K562 (cell line): ENCODE results near the gene PODXL. TPM values are rescaled to one million over a fixed set of nuclear protein-coding genes. Genes with fewer than 3 reads are reported as not detected.

ENCODE experiments used
- BCOR ChIP-seq: fragments of 450-650 bp; IDR thresholded peaks from 2 replicates; pipeline ENCODE4 v1.6.1; 2016
- EGR1 ChIP-seq: fragments of 450-650 bp; conservative IDR thresholded peaks from 2 replicates; pipeline ENCODE4 v1.6.1; 2017; ENCODE audit warnings: mild to moderate bottlenecking
- HNRNPH1 ChIP-seq: fragments of 200-400 bp; formaldehyde crosslinking; optimal IDR thresholded peaks from 2 replicates; pipeline ENCODE3; 2017; ENCODE audit warnings: low read depth, mild to moderate bottlenecking, low read length, moderate library complexity
- NR1H2 ChIP-seq: sonication (generic); formaldehyde crosslinking; IDR thresholded peaks from 2 replicates; pipeline ENCODE4 v1.4.0; 2020; ENCODE audit warnings: mild to moderate bottlenecking, missing genetic modification reagents
- PRPF4 ChIP-seq: fragments of 200-400 bp; formaldehyde crosslinking; IDR thresholded peaks from one replicate; pipeline ENCODE4 v1.6.1; 2017; ENCODE audit warnings: low read length, low read depth, mild to moderate bottlenecking; ENCODE audit not compliant: insufficient read depth, poor library complexity, severe bottlenecking
- SMAD4 ChIP-seq: fragments of 250-450 bp; sonication (Bioruptor Pico); conservative IDR thresholded peaks from 2 replicates; pipeline ENCODE4 v1.8.0; 2021; ENCODE audit warnings: inconsistent platforms, mild to moderate bottlenecking, moderate library complexity
- TAL1 ChIP-seq: fragments of 450-650 bp; IDR thresholded peaks from 2 replicates; pipeline ENCODE4 v1.6.1; 2016; ENCODE audit warnings: mild to moderate bottlenecking
- ZNF311 ChIP-seq: fragments of 250-450 bp; sonication (Bioruptor Pico); IDR thresholded peaks from 2 replicates; pipeline ENCODE4 v1.4.0; 2020; ENCODE audit warnings: mild to moderate bottlenecking, moderate library complexity
- ZSCAN29 ChIP-seq: fragments of 450-650 bp; IDR thresholded peaks from 2 replicates; pipeline ENCODE4 v1.6.1; 2017
- ZSCAN32 ChIP-seq: fragments of 450-650 bp; formaldehyde crosslinking; IDR thresholded peaks from 2 replicates; pipeline ENCODE4 v1.4.0; 2020; ENCODE audit warnings: mild to moderate bottlenecking, moderate library complexity
- polyA plus RNA-seq, 8 experiments: library from polyadenylated mRNA; depleted of rRNA in 4 of 8; stranded (reverse) in 5 of 8; unstranded in 3 of 8; fragments of >200 nt; fragmentation: Nextera tagmentation in 2 of 8; fragmentation: Illumina TruSeq in 1 of 8; extraction: Ambion mirVana in 2 of 8; extraction: Trizol in 1 of 8; gene quantifications; 2 replicates each; pipeline versions ENCODE4 v1.2.1 to v1.2.3, GENCODE V29; 2011 to 2014; ENCODE audit warnings: inconsistent platforms in 1 of 8, missing spikeins in 1 of 8
- total RNA-seq, 7 experiments: library from RNA; depleted of rRNA in 6 of 7; stranded (reverse); fragments of >200 nt in 6 of 7; fragmentation: Illumina TruSeq in 2 of 7; extraction: Trizol in 2 of 7; gene quantifications; 2 replicates each; pipeline versions ENCODE4 v1.2.1 to v1.2.3, GENCODE V29; 2011 to 2021; ENCODE audit warnings: low replicate concordance in 1 of 7
- TF ChIP-seq, protein P1 (sequence below), 2 experiments: fragments of 450-650 bp in 1 of 2; sonication (generic) in 1 of 2; formaldehyde crosslinking in 1 of 2; IDR thresholded peaks; 2 replicates each; pipeline versions ENCODE4 v1.7.1 to v1.9.0; 2016 to 2022; ENCODE audit warnings: inconsistent platforms in 1 of 2, mild to moderate bottlenecking in 1 of 2, missing genetic modification reagents in 1 of 2
- TF ChIP-seq, protein P2 (sequence below), 3 experiments: fragments of 200-800 bp in 1 of 3; fragments of 250-450 bp in 1 of 3; fragments of 450-650 bp in 1 of 3; sonication (Bioruptor Pico) in 1 of 3; sonication (Bioruptor generic) in 1 of 3; formaldehyde crosslinking in 1 of 3; IDR thresholded peaks; 2 replicates each; pipeline versions ENCODE4 v1.6.1 to v1.8.0; 2016 to 2022; ENCODE audit warnings: mild to moderate bottlenecking in 2 of 3, missing genetic modification characterization in 2 of 3, missing compliant biosample characterization in 1 of 3, moderate library complexity in 1 of 3
- TF ChIP-seq, protein P3 (sequence below): sonication (generic); formaldehyde crosslinking; IDR thresholded peaks from 2 replicates; pipeline ENCODE4 v1.8.0; 2022; ENCODE audit warnings: missing genetic modification reagents, mild to moderate bottlenecking, moderate library complexity, borderline replicate concordance

Gene PODXL
- total and polyA plus RNA-seq, 9 of the 15 experiments (the other 6 are each of a cell fraction or from before 2014, with no cell fraction given): 0.01 to 0.73 (median 0.07) TPM

DNA sequence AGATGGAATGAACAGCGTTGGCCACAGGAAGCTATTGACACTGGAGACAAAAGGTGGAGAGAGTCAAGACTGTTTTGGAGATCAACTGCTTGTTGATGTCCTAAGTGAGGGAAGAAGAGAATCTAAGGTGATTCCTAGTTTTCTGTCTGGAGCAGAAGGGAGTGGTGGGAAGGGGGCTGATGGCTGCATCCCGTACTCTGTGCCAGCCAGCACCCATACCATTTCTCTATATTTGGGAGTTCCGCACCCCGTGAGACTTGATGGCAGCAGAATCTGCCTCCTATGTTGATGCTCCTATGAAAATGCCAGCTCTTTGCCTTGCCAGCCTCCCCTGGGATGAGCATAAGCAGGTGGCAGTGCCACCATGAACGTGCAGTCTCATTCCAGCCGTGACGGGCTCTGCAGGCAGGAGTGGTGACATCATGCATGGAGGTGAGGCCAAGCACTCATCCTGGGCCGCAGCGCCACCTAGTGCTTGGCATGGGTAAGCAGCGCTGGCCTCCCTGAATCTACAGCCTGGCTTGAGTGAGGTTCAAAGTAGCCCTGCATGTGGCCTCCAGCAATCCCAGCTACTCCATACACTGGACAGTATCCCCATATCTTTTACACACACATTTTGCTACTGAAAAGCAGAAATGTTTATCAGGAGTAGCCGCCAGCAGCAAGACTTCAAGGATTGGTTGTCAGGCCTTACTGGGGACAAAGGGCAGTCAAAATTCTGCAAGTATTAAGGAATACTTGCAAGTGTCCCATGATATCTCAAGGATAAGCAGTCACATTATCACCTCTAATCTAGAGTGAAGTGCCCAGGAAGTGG is 43.0 kb downstream of the PODXL start (continued):
- TF ChIP-seq, protein P1, sequence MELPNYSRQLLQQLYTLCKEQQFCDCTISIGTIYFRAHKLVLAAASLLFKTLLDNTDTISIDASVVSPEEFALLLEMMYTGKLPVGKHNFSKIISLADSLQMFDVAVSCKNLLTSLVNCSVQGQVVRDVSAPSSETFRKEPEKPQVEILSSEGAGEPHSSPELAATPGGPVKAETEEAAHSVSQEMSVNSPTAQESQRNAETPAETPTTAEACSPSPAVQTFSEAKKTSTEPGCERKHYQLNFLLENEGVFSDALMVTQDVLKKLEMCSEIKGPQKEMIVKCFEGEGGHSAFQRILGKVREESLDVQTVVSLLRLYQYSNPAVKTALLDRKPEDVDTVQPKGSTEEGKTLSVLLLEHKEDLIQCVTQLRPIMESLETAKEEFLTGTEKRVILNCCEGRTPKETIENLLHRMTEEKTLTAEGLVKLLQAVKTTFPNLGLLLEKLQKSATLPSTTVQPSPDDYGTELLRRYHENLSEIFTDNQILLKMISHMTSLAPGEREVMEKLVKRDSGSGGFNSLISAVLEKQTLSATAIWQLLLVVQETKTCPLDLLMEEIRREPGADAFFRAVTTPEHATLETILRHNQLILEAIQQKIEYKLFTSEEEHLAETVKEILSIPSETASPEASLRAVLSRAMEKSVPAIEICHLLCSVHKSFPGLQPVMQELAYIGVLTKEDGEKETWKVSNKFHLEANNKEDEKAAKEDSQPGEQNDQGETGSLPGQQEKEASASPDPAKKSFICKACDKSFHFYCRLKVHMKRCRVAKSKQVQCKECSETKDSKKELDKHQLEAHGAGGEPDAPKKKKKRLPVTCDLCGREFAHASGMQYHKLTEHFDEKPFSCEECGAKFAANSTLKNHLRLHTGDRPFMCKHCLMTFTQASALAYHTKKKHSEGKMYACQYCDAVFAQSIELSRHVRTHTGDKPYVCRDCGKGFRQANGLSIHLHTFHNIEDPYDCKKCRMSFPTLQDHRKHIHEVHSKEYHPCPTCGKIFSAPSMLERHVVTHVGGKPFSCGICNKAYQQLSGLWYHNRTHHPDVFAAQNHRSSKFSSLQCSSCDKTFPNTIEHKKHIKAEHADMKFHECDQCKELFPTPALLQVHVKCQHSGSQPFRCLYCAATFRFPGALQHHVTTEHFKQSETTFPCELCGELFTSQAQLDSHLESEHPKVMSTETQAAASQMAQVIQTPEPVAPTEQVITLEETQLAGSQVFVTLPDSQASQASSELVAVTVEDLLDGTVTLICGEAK (IDR thresholded peaks at IDR 0.05): no peak
- TF ChIP-seq, protein P1 (CRISPR knock-in tag; IDR thresholded peaks at IDR 0.05): 0 out of 2 replicates have a peak, but pooled peaks have one; percentile 39
- TF ChIP-seq ZSCAN29 (no peak), ZNF311 (CRISPR knock-in tag) (no peak), PRPF4 (no peak), BCOR (no peak), SMAD4 (no peak), EGR1 (no peak), HNRNPH1 (no peak), TAL1 (0 out of 2 replicates have a peak, but pooled peaks have one; percentile 31), ZSCAN32 (CRISPR knock-in tag) (no peak), NR1H2 (CRISPR knock-in tag) (no peak)
- TF ChIP-seq, protein P2, sequence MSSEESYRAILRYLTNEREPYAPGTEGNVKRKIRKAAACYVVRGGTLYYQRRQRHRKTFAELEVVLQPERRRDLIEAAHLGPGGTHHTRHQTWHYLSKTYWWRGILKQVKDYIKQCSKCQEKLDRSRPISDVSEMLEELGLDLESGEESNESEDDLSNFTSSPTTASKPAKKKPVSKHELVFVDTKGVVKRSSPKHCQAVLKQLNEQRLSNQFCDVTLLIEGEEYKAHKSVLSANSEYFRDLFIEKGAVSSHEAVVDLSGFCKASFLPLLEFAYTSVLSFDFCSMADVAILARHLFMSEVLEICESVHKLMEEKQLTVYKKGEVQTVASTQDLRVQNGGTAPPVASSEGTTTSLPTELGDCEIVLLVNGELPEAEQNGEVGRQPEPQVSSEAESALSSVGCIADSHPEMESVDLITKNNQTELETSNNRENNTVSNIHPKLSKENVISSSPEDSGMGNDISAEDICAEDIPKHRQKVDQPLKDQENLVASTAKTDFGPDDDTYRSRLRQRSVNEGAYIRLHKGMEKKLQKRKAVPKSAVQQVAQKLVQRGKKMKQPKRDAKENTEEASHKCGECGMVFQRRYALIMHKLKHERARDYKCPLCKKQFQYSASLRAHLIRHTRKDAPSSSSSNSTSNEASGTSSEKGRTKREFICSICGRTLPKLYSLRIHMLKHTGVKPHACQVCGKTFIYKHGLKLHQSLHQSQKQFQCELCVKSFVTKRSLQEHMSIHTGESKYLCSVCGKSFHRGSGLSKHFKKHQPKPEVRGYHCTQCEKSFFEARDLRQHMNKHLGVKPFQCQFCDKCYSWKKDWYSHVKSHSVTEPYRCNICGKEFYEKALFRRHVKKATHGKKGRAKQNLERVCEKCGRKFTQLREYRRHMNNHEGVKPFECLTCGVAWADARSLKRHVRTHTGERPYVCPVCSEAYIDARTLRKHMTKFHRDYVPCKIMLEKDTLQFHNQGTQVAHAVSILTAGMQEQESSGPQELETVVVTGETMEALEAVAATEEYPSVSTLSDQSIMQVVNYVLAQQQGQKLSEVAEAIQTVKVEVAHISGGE (CRISPR knock-in tag; IDR thresholded peaks at IDR 0.05): no peak
- TF ChIP-seq, protein P3, sequence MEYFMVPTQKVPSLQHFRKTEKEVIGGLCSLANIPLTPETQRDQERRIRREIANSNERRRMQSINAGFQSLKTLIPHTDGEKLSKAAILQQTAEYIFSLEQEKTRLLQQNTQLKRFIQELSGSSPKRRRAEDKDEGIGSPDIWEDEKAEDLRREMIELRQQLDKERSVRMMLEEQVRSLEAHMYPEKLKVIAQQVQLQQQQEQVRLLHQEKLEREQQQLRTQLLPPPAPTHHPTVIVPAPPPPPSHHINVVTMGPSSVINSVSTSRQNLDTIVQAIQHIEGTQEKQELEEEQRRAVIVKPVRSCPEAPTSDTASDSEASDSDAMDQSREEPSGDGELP (CRISPR knock-in tag): peak; percentile 67
